Mucosa of rectum (tissue), 2 donors: ENCODE results near the gene FKBP3.

ENCODE experiments used
- H3K27ac ChIP-seq, 2 donors: one replicate each; pipeline ENCODE4 v1.7.0; 2013; ENCODE audit warnings: inconsistent platforms in 2 of 2, low read depth in 2 of 2, low read length in 2 of 2
- H3K27me3 ChIP-seq, 2 donors: one replicate each; pipeline ENCODE4 v1.7.0; 2013; ENCODE audit warnings: low read length in 2 of 2; ENCODE audit not compliant: control insufficient read depth in 2 of 2, insufficient read depth in 2 of 2
- H3K36me3 ChIP-seq, 2 donors: one replicate each; pipeline ENCODE4 v1.7.0; 2013; ENCODE audit warnings: low read length in 2 of 2; ENCODE audit not compliant: control insufficient read depth in 2 of 2, insufficient read depth in 2 of 2
- H3K4me1 ChIP-seq, 2 donors: one replicate each; pipeline ENCODE4 v1.7.0; 2013; ENCODE audit warnings: low read length in 2 of 2, mild to moderate bottlenecking in 1 of 2; ENCODE audit not compliant: control insufficient read depth in 2 of 2, insufficient read depth in 2 of 2
- H3K4me3 ChIP-seq, 2 donors: one replicate each; pipeline ENCODE4 v1.7.0; 2013; ENCODE audit warnings: low read length in 2 of 2
- H3K9ac ChIP-seq, 2 donors: one replicate each; pipeline ENCODE4 v1.7.0; 2013; ENCODE audit warnings: low read length in 2 of 2, low read depth in 1 of 2, mild to moderate bottlenecking in 1 of 2
- H3K9me3 ChIP-seq, 2 donors: one replicate each; pipeline ENCODE4 v1.7.0; 2013; ENCODE audit warnings: low read length in 2 of 2; ENCODE audit not compliant: control insufficient read depth in 2 of 2
- donor health status: healthy.
- donor health status: Normal muscosa, but diverticular disease.

FKBP3 gene

DNA sequence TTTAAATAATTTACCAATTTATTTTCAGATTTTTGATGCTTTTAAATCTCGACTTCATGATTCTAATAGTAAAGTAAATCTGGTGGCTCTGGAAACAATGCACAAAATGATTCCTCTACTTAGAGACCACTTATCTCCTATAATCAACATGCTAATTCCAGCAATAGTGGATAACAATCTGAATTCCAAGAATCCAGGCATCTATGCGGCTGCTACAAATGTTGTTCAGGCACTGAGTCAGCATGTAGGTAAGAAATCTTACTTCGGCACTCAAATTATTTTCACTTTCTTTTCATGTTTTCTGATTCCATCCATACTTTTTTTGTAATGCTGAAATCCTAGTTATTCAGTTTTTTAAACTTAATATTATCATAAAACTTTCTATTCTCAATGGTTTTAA is 65.9 kb downstream of the FKBP3 start:
- no peak overlapping the region for H3K27ac ChIP-seq
- no peaks in the 10 kb centered on the region for H3K9me3 ChIP-seq
- H3K27me3 ChIP-seq = no peaks in the 10 kb centered on the region
- no peaks in the 10 kb centered on the region for H3K4me1 ChIP-seq
- no peak overlapping the region for H3K9ac ChIP-seq
- no peak overlapping the region for H3K4me3 ChIP-seq
- peaks cover 0 to 2% of the 10 kb centered on the region in 2 donors for H3K36me3 ChIP-seq

DNA sequence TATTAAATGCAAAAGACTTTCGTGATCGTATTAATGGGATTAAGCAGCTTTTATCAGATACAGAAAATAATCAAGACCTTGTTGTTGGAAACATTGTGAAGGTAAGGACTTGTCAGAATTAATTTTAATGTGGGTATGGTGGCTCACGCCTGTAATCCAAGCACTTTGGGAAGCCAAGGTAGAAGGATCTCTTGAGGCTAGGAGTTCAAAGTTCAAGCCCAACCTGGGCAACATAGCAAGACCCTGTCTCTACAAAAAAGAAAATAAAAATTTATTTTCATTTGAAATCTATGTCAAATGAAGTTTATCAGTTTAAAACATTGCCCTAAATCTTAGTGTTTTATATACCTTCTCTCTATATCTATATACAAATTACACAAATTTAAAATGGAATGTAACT is 67.6 kb downstream of the FKBP3 start:
- Histone ChIP-seq H3K4me1 (no peaks in the 10 kb centered on the region), H3K36me3 (peaks cover 0 to 2% of the 10 kb centered on the region in 2 donors), H3K27ac (no peak overlapping the region), H3K4me3 (no peak overlapping the region), H3K9me3 (no peaks in the 10 kb centered on the region), H3K27me3 (no peaks in the 10 kb centered on the region), H3K9ac (no peak overlapping the region)

- no peak overlapping the region for H3K9ac ChIP-seq
- H3K4me1 ChIP-seq = no peaks in the 10 kb centered on the region
- H3K9me3 ChIP-seq = no peaks in the 10 kb centered on the region
- peaks cover 0 to 2% of the 10 kb centered on the region in 2 donors for H3K36me3 ChIP-seq
- H3K4me3 ChIP-seq = no peak overlapping the region
- no peak overlapping the region for H3K27ac ChIP-seq
- H3K27me3 ChIP-seq = no peaks in the 10 kb centered on the region
These were observed 68.3 kb downstream of the FKBP3 start for GRCh38 chr14:45065956-45066355.
